Occipital lobe (tissue), 2 donors: ENCODE results near the gene TCN1. TPM values are rescaled to one million over a fixed set of nuclear protein-coding genes. Genes with fewer than 3 reads are reported as not detected.
"Not testable (repeated sequence)": the region's sequence is repeated elsewhere in the genome, so short reads cannot be mapped to it uniquely, and the experiment has no call there.

Experiments used
- DNase-seq: peaks from one replicate; lab custom pipeline; 2025; lab: John Stamatoyannopoulos, UW
- total RNA-seq: library from RNA; depleted of rRNA; stranded (reverse); fragments of >200 nt; gene quantifications from one replicate; pipeline ENCODE4 v1.2.3, GENCODE V29; 2014

TCN1 gene, protein sequence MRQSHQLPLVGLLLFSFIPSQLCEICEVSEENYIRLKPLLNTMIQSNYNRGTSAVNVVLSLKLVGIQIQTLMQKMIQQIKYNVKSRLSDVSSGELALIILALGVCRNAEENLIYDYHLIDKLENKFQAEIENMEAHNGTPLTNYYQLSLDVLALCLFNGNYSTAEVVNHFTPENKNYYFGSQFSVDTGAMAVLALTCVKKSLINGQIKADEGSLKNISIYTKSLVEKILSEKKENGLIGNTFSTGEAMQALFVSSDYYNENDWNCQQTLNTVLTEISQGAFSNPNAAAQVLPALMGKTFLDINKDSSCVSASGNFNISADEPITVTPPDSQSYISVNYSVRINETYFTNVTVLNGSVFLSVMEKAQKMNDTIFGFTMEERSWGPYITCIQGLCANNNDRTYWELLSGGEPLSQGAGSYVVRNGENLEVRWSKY
- 1.2 TPM for total RNA-seq

DNA sequence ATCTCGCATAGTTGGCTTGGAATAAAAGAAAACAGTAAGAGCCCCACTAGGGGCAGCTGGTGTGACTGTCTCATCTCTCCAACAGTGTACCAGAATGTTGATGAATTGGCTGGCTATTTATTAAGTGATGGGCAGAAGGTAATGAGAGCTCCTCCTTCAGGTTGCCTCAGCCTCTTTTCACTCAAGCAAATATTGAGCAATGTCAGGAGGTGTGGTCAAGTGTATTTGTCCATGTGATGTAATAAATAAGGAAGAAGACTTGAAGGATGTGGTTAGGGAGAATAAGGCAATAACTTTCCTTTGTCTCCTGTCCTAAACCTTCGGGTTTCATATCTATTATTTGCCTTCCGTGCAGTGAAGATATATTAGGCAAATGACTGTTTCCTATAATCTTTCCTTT is at the start of gene TCN1:
Gene TCN1 (minus strand): TSS at position 91 of the 400 bp plus-strand sequence. CDS start 17 bp downstream, at position 74.
- DNase-seq: no peak

DNA sequence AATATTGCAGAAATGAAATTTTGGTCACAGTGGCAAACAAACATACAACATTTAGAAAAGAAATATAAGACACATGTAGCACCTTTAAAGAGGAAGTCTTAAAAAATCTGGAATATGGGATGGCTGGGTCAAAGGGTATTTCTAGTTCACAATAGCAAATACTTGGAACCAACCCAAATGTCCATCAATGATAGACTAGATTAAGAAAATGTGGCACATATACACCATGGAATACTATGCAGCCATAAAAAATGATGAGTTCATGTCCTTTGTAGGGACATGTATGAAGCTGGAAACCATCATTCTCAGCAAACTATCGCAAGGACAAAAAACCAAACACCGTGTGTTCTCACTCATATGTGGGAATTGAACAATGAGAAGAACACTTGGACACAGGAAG is 37.3 kb upstream of the TCN1 start:
- not testable (repeated sequence) for DNase-seq

DNA sequence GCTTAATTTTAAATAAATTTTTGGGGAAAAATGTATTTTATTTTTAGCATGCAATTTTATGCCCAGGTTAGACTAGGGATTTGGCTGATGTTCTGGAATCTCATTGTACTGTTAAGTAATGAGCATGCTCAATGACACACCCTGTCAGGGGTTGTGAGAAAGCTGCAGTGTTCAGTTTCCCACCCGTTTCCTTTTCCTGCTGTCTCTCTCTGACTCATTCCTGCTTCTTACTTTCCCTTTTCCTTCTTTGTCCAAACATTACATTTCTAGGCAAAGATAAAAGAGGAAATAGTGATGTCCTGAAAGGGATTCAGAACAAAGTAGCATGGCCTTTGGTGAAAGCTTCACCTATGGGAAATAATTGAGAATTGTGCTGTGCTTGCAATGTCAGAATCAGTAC is 35.0 kb upstream of the TCN1 start:
- DNase-seq: no peak

DNA sequence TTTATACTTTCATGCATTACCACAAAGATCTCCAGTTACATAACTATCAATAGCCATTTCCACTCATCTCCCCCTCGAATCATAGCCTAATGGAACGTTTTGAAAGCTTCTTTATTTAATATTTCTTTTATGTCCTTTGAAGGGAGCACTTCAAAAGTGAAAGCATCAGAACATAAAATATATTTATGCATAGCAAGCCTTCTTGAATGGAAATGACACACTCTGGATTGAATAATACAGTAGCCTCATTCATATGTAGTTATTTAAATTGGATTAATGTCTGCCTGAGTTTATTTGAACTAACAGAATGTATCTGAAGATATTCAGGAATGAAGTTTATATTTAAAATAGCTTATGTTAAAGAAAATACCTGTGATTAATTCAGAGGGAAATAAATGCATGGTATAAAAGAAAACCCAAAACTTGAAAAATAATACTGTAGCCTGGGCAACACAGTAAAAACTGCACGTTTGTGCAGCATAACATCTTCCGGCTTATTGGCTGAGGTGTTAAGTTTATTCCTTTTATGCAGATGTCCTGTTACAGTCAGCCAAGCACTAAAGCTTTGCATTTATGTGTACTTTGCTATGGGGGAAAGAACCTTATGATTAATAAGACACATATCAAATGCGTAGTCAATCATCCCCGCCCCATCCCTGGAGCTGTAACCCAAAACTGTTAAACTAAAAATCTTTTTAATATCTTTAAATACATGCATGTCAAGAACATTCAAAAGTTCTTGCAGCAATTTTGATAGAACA is 34.3 kb upstream of the TCN1 start:
- no peak for DNase-seq

DNA sequence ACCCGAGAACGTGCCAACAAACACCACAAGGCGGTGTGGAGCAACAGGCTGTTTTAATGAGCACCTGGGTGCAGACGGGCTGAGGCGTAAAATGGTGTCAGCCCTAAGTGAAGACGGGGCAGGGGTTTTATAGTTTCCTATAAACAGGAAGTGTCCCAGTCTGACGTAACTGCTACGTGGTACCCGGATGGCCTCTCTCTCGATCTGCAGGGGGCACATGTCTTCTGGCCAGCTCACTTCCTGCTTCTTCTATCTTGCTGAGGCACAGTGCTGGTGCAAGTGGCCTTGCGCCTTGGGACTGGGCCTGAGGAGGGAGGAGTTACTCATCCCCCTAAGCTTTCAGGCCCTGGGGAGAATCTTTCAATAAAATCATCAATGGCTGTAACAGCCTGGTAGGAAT is 33.2 kb upstream of the TCN1 start:
- DNase-seq: no peak

DNA sequence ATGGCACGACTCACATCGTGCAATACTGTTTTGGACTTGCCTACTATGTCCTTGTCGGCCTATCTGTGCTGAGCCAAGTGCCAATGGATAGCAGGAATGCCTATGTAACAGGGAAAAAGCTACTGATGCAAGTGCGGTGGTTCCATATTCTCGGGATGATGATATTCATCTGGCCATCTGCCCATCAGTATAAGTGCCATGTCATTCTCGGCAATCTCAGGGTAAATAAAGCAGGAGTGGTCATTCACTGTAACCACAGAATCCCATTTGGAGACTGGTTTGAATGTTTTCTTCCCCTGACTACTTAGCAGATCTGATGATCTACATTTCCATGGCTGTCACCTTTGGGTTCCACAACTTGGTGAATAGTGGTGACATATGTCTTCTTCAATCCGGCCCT is 32.4 kb upstream of the TCN1 start:
- no peak for DNase-seq

DNA sequence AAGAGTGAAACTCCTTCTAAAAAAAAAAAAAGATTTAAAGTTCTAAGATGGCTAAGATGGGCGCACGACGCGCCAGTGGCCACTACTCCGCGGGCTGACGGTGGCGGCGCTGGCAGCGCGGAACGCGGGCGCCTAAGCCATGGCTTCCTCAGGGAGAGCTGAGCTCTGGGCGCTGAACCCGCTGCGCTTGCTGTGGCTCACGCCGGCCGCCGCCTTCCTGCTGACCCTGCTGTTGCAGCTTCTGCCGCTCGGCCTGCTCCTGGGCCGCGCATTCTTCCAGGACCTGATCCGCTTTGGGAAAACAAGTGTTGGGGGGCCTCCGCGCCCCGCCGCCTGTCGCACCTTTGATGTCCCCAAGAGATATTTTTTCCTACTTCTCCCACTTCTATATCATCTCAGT is 31.8 kb upstream of the TCN1 start:
- no peak for DNase-seq

DNA sequence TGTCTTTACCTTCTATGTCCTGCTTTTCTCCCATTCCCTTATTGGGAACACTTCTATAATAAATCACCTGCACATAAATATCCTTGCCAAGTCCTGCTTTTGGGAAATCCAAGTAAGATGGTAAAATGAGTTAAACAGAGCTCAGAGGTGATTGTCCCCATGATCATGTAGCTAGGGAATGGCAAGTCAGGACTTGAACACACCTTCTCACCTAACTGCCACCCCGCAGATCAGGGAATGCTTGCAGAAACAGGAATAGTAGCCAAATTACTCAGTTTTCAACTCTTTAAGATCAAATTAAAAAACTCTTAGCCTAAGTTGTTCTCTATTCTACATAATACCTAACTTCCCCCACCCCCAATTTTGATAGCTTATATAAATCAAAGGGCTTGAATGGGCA is 28.3 kb upstream of the TCN1 start:
- DNase-seq: no peak

DNA sequence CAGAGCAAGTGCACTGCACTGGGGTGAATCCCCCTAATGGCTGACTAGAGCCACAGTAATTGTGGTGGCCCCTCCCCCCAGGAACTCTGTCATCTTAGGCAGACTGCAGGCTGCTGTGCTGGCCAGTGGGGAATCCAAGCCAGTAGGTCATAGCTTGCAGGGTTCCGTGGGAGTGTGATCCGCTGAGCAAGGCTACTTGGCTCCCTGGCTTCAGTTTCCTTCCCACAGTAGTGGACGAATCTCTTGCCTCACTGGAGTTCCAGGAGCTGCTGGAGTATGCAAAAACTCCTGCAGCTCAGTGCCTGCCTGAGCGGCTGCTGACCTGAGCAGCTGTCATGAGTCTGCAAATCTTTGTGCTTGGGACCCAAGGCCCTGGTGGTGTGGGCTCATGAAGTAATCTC is 25.5 kb upstream of the TCN1 start:
- DNase-seq: no peak

DNA sequence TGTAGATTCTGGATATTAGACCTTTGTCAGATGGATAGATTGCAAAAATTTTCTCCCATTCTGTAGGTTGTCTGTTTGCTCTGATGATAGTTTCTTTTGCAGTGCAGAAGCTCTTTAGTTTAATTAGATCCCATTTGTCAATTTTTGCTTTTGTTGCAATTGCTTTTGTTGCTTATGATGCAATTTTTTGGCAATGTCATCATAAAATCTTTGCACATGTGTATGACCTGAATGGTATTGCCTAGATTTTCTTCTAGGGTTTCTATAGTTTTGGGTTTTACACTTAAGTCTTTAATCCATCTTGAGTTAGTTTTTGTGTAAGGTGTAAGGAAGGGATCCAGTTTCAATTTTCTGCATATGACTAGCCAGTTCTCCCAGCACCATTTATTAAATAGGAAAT is 20.9 kb upstream of the TCN1 start:
- DNase-seq: not testable (repeated sequence)

DNA sequence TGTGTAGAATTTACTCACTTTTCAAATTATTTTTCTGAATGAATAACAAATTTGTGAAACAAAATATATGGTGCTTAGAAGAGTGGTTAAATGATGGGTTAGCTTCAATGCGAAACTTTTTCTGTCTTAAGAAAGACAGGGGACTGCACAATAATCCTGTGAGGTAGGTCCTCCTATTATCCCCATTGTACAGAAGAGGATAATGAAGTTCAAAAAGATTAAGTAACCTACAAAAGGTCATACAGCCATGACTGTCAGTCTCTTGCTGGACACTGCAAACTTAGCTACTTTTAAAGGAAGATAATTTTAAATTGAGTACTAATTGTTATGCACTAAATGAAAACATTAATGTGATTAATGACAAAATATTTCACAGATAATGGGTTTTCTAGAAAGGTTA is 17.3 kb upstream of the TCN1 start:
- DNase-seq: no peak

DNA sequence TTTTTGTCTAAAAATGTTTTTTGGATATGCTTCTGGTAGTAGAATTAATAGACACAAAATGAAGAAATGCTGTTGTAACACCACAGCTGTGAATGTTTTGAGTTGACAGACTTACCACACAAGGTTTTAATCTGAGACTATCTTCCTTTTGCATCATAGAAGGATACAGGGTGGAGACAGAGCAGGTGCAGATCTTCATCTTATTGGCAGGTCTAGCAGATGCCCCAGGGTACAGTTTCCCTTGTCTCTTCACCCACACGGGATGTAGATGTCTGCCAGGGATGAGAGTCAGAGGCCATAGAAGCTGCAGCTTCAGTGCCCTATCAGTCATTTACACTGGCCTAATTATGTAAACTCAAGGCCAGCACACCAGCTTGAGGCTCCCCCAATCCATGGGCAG is 13.3 kb upstream of the TCN1 start:
- no peak for DNase-seq

DNA sequence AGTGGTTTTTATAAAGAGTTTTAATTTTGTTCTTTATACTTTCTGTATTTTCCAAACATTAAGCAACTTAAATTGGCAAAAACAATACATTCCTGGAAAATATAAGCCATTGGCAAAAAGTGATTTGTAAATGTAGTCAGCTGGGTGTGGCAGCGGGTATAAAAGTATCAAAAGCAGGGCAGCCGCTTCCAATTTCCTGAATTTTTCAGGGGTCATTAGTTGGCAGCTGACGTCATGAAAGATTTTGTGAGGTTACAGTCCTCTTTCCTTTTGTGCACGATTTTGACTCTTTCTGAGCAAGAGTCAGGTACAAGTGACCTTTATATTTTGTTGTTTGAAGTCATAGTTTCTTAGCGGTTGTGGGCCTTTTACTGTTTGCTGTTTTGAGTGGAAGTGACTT is 12.3 kb upstream of the TCN1 start, which contains the start of gene OOSP3:
Gene OOSP3 (plus strand): TSS at position 208 of the 400 bp plus-strand sequence. CDS start 27 bp downstream, at position 235.
- no peak for DNase-seq

DNA sequence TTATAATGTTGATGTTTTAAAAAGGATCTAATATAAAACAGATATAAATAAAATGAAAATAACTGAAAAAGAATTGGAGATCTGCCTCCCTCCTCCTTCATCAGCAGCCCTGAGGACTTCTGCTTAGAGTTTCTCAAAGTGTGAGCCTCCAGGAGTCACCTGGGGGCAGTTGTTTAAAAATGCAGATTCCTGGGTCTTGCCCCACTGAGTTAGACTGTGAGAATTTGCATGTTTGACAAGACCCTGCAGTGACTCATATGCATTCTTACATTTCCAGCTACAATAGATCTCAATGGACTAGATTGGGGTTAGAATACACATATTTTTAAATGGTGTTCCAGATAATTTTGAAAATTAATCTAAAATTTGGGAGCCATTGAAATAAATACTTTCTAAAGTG is 11.5 kb upstream of the TCN1 start:
- no peak for DNase-seq

DNA sequence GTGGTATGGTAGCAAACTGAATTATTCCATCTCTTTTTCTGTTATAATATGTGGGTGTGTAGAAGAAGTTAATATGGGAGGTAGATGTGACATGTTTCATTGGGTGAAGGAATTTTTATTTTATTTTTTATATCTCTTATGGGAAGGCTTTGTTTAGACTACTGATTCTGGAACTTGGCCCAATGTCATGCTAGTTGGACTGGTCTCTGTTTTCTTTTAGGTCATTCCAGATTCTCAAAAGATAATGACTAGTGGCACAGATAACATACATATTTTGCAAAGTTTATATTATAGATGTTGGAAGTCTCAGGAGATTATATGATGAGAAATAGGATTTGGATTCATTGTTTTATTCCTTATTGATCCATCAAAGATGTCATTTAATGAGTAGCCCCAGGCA is 11.0 kb upstream of the TCN1 start:
- no peak for DNase-seq

DNA sequence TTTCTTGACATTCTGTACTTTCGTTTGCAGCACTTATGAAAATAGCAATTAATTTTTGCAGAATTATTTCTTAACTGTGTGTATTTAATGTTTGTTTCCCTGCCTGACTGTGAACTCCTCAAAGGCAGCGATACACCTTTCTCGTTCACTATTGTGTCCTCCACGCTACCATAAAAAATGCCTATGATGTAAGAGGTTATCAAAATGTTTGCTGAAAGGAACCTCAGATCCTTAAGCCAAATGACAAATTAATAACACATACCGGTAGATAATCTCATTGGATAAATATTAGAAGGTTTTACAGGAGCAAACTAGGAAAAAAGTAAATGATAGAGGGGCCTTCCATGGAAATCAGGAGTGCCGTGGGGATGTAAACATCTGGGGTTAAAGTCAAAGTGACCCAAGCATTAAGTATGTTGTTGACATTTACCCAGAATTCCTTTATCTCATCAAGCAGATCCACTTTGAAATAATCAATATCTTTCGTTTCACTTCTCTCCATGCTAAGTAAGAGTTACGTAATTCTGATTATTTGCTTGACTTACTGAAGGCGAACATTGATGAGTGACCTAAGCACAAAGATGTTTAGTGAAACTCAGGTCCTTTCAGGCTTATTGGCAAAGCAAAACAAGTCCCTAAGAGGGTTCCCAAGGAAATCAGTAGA is 9.7 kb upstream of the TCN1 start:
- no peak for DNase-seq

DNA sequence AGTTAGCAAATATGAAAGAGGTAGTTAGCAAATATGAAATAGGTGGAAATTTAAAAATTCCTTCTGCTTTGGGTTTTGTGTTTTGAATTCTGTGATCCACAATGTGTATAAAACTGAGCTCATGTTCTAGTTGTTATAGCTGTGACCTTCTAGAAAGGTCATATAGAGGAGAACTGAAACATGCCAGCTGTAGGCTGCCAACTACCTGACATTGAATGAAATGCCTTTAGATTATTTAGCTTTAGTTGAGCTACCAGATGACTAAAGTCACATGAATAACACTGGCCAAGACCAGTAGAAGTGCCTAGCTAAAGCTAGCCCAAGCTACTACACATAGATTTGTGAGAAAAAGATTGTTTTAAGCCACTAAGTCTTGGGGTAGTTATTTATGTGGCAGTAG is 5.8 kb upstream of the TCN1 start:
- DNase-seq: no peak

DNA sequence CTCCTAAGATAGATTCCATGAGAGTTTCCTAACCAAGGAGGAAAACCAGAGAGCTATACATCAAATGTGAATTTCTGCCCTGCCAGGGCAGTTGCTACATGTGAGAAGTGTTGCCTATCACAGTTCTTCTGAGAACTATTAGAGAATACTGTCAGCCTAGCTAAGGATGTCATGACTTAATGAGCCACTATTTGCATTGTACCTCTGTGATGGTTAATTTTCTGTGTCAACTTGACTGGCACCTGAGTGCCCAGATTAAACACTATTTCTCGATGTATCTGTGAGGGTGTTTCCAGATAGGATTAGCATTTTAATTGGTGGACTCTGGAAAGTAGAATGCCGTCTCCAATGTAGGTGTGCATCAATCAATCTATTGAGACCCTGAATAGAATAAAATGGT is 1.7 kb upstream of the TCN1 start:
- no peak for DNase-seq

DNA sequence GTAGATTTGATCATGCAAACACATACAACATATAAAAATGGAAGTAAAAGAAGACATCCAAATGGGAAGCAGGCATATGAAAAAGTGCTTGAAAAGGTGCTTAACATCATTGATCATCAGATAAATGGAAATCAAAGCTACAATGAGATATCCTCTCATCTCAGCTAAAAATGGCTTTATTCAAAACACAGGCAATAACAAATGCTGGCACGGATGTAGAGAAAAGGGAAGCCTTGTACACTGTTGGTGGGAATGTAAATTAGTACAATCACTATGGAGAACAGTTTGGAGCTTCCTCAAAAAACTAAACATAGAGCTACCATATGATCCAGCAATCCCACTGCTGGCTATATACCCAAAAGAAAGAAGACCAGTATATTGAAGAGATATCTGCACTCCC is 549 bp upstream of the TCN1 start:
- DNase-seq: no peak

DNA sequence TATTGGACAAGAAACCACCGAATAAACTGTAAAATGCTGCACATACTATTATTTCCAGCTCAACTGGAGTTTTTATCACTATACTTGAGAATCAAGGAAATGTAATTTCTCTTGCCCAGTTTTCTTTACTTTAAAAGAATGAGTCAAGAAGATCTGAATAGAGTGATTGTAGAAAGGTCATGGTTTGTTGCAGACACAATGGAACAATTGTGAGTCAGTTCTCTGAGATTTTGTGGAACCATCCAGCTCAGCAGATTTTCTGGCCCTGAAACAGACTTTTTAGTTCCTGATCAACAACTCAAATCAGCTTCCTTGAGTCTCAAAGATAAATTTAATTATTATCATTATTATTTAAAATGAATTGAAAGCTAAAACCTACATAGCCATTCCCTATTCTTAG is 1.3 kb downstream of the TCN1 start:
- no peak for DNase-seq

DNA sequence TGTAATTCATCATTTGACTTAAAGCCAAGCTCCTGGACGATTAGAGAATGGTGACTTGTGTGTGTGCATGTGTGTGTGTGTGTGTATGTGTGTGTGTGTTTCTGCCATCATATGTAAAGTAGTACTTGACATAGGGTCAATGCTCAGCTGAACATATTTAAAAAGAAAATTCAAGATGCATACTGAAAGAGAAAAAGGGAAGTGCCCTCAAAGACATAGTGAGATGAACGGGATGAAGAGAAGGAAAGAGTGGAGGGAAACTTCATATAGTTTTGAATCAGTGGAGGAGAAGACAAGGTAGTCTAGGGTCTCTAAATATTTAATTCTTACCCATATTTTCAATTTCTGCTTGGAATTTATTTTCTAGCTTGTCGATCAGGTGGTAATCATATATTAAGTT is 4.0 kb downstream of the TCN1 start:
- no peak for DNase-seq

DNA sequence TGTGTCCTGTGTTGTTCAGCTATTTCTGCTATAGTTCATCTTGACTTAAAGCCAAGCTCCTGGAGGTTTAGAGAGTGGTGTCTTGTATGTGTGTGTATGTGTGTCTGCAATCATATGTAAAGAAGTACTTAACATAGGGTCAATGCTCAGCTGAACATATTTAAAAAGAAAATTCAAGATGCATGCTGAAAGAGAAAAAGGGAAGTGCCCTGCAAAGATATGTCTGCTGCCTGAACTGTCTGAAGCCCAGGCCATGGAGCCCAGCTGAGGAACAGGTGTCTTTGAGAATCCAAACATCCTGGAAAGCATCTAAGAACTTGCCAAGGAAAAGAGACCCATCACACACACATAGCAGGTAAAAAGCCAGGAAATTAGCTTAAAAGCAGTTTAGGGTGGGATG is 6.6 kb downstream of the TCN1 start:
- DNase-seq: no peak
